GM10266 (cell line): ENCODE data around the gene ATP13A4.

Source experiments
- DNase-seq: peaks from one replicate; pipeline ENCODE4 v3.0.0; 2012; ENCODE audit errors: extremely low spot score
- CTCF ChIP-seq: IDR thresholded peaks from 2 replicates; pipeline ENCODE4 v1.5.1; 2012; ENCODE audit warnings: mild to moderate bottlenecking, low read depth; ENCODE audit not compliant: control insufficient read depth, insufficient read depth; ENCODE audit errors: missing control alignments

Gene ATP13A4

GRCh38 chr3:193387596-193387995, 167.1 kb downstream of the ATP13A4 start:
- DNase-seq: no peak
- TF ChIP-seq CTCF: no peak

- no peak for TF ChIP-seq CTCF
- DNase-seq: no peak
Observed at GRCh38 chr3:193378706-193379105, 176.0 kb downstream of the ATP13A4 start, which contains the start of gene ATP13A5. Gene ATP13A5 (minus strand): TSS chr3:193378753. CDS start chr3:193378725, 28 bp downstream.

- no peak for TF ChIP-seq CTCF
- DNase-seq: no peak
Observed at GRCh38 chr3:193377591-193377990, 177.1 kb downstream of the ATP13A4 start.

- TF ChIP-seq CTCF: no peak
- no peak for DNase-seq
Observed at GRCh38 chr3:193375614-193376013, 179.1 kb downstream of the ATP13A4 start.

- no peak for DNase-seq
- TF ChIP-seq CTCF: no peak
Observed at GRCh38 chr3:193372783-193373182, 181.9 kb downstream of the ATP13A4 start.

GRCh38 chr3:193367868-193368267, 186.8 kb downstream of the ATP13A4 start:
- no peak for DNase-seq
- TF ChIP-seq CTCF: no peak

- no peak for TF ChIP-seq CTCF
- DNase-seq: no peak
Observed at GRCh38 chr3:193357291-193357690, 197.4 kb downstream of the ATP13A4 start.
